SK-N-SH treated with all-trans-retinoic acid at 6 μM for 48 hours (cell line): ENCODE data around the gene IGF2R.
A peak's percentile ranks its signal among the peaks of the same experiment; 100 is the strongest.
"Not testable (repeated sequence)": the region's sequence is repeated elsewhere in the genome, so short reads cannot be mapped to it uniquely, and the experiment has no call there.

ENCODE experiments used
- ATAC-seq: fragments of 200-7000 bp; cut with Tn5 transposase; 3 replicates; pipeline ENCODE4 v1.9.1; 2020; ENCODE audit warnings: mild to moderate bottlenecking, moderate library complexity
- ARNTL ChIP-seq: fragments of 450-650 bp; formaldehyde crosslinking; IDR thresholded peaks from 2 replicates; pipeline ENCODE4 v1.5.0; 2020; ENCODE audit warnings: low read depth, mild to moderate bottlenecking, moderate library complexity, borderline replicate concordance
- CSDC2 ChIP-seq: fragments of 250-450 bp; sonication (Bioruptor Pico); IDR thresholded peaks from 2 replicates; pipeline ENCODE4 v1.5.0; 2020; ENCODE audit warnings: mild to moderate bottlenecking, moderate library complexity
- ESRRG ChIP-seq: fragments of 250-450 bp; sonication (Bioruptor Pico); IDR thresholded peaks from 2 replicates; pipeline ENCODE4 v1.6.1; 2021; ENCODE audit warnings: mild to moderate bottlenecking
- GLIS3 ChIP-seq: fragments of 250-450 bp; sonication (Bioruptor Pico); IDR thresholded peaks from 2 replicates; pipeline ENCODE4 v1.5.0; 2020; ENCODE audit warnings: mild to moderate bottlenecking, moderate library complexity
- ISL1 ChIP-seq: fragments of 250-450 bp; sonication (Bioruptor Pico); IDR thresholded peaks from 2 replicates; pipeline ENCODE4 v2.1.2; 2022; ENCODE audit warnings: mild to moderate bottlenecking, moderate library complexity
- PATZ1 ChIP-seq: fragments of 250-450 bp; sonication (Bioruptor Pico); IDR thresholded peaks from 2 replicates; pipeline ENCODE4 v1.8.0; 2020; ENCODE audit warnings: mild to moderate bottlenecking, moderate library complexity, borderline replicate concordance
- POU6F1 ChIP-seq: fragments of 250-450 bp; sonication (Bioruptor Pico); IDR thresholded peaks from 2 replicates; pipeline ENCODE4 v1.8.0; 2021; ENCODE audit warnings: low read depth, mild to moderate bottlenecking, moderate library complexity, borderline replicate concordance
- PPARA ChIP-seq: fragments of 250-450 bp; sonication (Bioruptor Pico); IDR thresholded peaks from 2 replicates; pipeline ENCODE4 v1.5.0; 2020; ENCODE audit warnings: mild to moderate bottlenecking, borderline replicate concordance
- RARB ChIP-seq: fragments of 250-450 bp; sonication (Bioruptor Pico); IDR thresholded peaks from 2 replicates; pipeline ENCODE4 v1.8.0; 2021; ENCODE audit warnings: mild to moderate bottlenecking, moderate library complexity
- SNAI2 ChIP-seq: fragments of 250-450 bp; sonication (Bioruptor Pico); IDR thresholded peaks from 2 replicates; pipeline ENCODE4 v1.5.0; 2020; ENCODE audit warnings: mild to moderate bottlenecking, moderate library complexity
- TCF4 ChIP-seq: fragments of 250-450 bp; sonication (Bioruptor Pico); IDR thresholded peaks from 2 replicates; pipeline ENCODE4 v1.8.0; 2021; ENCODE audit warnings: mild to moderate bottlenecking, moderate library complexity, borderline replicate concordance
- TOX ChIP-seq: fragments of 250-450 bp; sonication (Bioruptor Pico); IDR thresholded peaks from 2 replicates; pipeline ENCODE4 v1.8.0; 2021; ENCODE audit warnings: mild to moderate bottlenecking, moderate library complexity, borderline replicate concordance
- TSHZ2 ChIP-seq: fragments of 250-450 bp; sonication (Bioruptor Pico); IDR thresholded peaks from 2 replicates; pipeline ENCODE4 v1.5.0; 2020; ENCODE audit warnings: mild to moderate bottlenecking, moderate library complexity
- ZC3H10 ChIP-seq: fragments of 250-450 bp; sonication (Bioruptor Pico); IDR thresholded peaks from 2 replicates; pipeline ENCODE4 v1.5.1; 2021; ENCODE audit warnings: mild to moderate bottlenecking, moderate library complexity
- ZFP3 ChIP-seq: fragments of 250-450 bp; sonication (Bioruptor Pico); IDR thresholded peaks from 2 replicates; pipeline ENCODE4 v1.5.0; 2020; ENCODE audit warnings: mild to moderate bottlenecking, moderate library complexity
- ZNF565 ChIP-seq: fragments of 450-650 bp; formaldehyde crosslinking; conservative IDR thresholded peaks from 2 replicates; pipeline ENCODE4 v1.5.0; 2020; ENCODE audit warnings: low read depth, mild to moderate bottlenecking, moderate library complexity
- ZNF70 ChIP-seq: fragments of 450-650 bp; formaldehyde crosslinking; IDR thresholded peaks from 2 replicates; pipeline ENCODE4 v1.5.0; 2020; ENCODE audit warnings: mild to moderate bottlenecking, moderate library complexity
- ZNF8 ChIP-seq: fragments of 450-650 bp; formaldehyde crosslinking; IDR thresholded peaks from 2 replicates; pipeline ENCODE4 v1.5.0; 2020; ENCODE audit warnings: mild to moderate bottlenecking, moderate library complexity
- TF ChIP-seq, protein P1 (sequence below): fragments of 250-450 bp; sonication (Bioruptor Pico); IDR thresholded peaks from 2 replicates; pipeline ENCODE4 v1.5.1; 2020; ENCODE audit warnings: low read depth, mild to moderate bottlenecking, moderate library complexity
- TF ChIP-seq, protein P2 (sequence below): fragments of 250-450 bp; sonication (Bioruptor Pico); IDR thresholded peaks from 2 replicates; pipeline ENCODE4 v1.5.1; 2021; ENCODE audit warnings: mild to moderate bottlenecking, moderate library complexity

Gene IGF2R

GRCh38 chr6:159968295-159969203, at the start of gene IGF2R:
IGF2R (plus strand) TSS chr6:159969082; CDS start chr6:159969247, 165 bp downstream.
- ATAC-seq, result peak; percentile 85
- peak; percentile 8; the same call in 1 of the 2 replicates for TF ChIP-seq ZNF70 (CRISPR knock-in tag)
- TF ChIP-seq RARB (CRISPR knock-in tag), result no peak
- 0 out of 2 replicates have a peak, but pooled peaks have one; percentile 15 for TF ChIP-seq TSHZ2
- TF ChIP-seq ZNF565 (CRISPR knock-in tag), result no peak
- no peak for TF ChIP-seq TCF4 (CRISPR knock-in tag)
- no peak for TF ChIP-seq PPARA (CRISPR knock-in tag)
- TF ChIP-seq ZNF8 (CRISPR knock-in tag), result no peak
- 0 out of 2 replicates have a peak, but pooled peaks have one; percentile 42 for TF ChIP-seq GLIS3

DNA sequence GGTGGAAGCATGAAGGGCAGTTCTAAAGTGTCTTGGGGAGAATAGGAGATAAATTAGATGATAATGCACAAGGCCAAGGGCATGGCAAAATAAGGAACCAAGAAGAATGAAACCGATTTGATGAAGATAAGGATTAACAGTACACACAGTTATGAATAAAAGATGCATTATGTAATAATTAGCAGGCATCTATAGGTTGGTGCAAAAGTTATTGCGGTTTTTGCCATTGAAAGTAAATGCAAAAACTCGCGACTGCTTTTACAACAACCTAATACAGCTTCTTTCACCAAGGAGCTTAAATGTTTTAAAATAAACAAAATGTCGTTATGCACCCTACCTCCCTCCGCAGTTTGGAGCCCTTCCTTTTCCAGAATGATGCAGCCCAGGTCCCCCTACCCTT, 49.1 kb upstream of the IGF2R start:
- no peak for ATAC-seq
- TF ChIP-seq CSDC2 (CRISPR knock-in tag) (no peak), ZNF70 (CRISPR knock-in tag) (no peak)

DNA sequence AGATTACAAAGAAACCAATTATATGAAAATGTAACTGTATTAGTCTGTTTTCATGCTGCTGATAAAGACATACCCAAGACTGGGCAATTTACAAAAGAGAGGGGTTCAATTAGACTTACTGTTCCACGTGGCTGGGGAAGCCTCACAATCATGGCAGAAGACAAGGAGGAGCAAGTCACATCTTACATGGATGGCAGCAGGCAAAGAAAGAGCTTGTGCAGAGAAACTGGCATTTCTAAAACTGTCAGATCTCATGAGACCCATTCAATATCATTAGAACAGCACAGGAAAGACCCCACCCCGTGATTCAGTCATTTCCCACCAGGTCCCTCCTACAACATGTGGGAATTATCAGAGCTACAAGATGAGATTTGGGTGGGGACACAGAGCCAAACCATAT, 44.7 kb upstream of the IGF2R start:
- ATAC-seq, result not testable (repeated sequence)

GRCh38 chr6:159926542-159927203, 42.2 kb upstream of the IGF2R start:
- TF ChIP-seq ZNF70 (CRISPR knock-in tag), result no peak
- TF ChIP-seq ZNF565 (CRISPR knock-in tag), result no peak
- no peak for TF ChIP-seq ZNF8 (CRISPR knock-in tag)
- no peak for TF ChIP-seq ARNTL (CRISPR knock-in tag)
- TF ChIP-seq PATZ1 (CRISPR knock-in tag), result no peak
- TF ChIP-seq SNAI2 (CRISPR knock-in tag), result no peak
- TF ChIP-seq, protein P1, sequence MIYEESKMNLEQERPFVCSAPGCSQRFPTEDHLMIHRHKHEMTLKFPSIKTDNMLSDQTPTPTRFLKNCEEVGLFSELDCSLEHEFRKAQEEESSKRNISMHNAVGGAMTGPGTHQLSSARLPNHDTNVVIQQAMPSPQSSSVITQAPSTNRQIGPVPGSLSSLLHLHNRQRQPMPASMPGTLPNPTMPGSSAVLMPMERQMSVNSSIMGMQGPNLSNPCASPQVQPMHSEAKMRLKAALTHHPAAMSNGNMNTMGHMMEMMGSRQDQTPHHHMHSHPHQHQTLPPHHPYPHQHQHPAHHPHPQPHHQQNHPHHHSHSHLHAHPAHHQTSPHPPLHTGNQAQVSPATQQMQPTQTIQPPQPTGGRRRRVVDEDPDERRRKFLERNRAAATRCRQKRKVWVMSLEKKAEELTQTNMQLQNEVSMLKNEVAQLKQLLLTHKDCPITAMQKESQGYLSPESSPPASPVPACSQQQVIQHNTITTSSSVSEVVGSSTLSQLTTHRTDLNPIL (CRISPR knock-in tag), result no peak
- TF ChIP-seq RARB (CRISPR knock-in tag), result no peak
- TF ChIP-seq, protein P2, sequence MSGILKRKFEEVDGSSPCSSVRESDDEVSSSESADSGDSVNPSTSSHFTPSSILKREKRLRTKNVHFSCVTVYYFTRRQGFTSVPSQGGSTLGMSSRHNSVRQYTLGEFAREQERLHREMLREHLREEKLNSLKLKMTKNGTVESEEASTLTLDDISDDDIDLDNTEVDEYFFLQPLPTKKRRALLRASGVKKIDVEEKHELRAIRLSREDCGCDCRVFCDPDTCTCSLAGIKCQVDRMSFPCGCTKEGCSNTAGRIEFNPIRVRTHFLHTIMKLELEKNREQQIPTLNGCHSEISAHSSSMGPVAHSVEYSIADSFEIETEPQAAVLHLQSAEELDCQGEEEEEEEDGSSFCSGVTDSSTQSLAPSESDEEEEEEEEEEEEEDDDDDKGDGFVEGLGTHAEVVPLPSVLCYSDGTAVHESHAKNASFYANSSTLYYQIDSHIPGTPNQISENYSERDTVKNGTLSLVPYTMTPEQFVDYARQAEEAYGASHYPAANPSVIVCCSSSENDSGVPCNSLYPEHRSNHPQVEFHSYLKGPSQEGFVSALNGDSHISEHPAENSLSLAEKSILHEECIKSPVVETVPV (CRISPR knock-in tag), result no peak
- no peak for TF ChIP-seq ESRRG (CRISPR knock-in tag)
- no peak for TF ChIP-seq GLIS3
- no peak for TF ChIP-seq TOX (CRISPR knock-in tag)
- no peak for TF ChIP-seq PPARA (CRISPR knock-in tag)
- TF ChIP-seq ZC3H10, result no peak
- TF ChIP-seq CSDC2 (CRISPR knock-in tag), result no peak
- TF ChIP-seq ISL1 (CRISPR knock-in tag), result no peak
- TF ChIP-seq TCF4 (CRISPR knock-in tag), result no peak
- TF ChIP-seq POU6F1 (CRISPR knock-in tag), result no peak
- no peak for TF ChIP-seq ZFP3 (CRISPR knock-in tag)
- no peak for ATAC-seq
